Calu3 (cell line): ENCODE results near the gene B9D1. TPM values are rescaled to one million over a fixed set of nuclear protein-coding genes. Genes with fewer than 3 reads are reported as not detected.

Source experiments
- BruUV-seq: library from RNA; stranded (reverse); fragments of 400-500 nt; replicated peaks from 2 replicates; lab custom pipeline; 2021; lab: Mats Ljungman, UMichigan
- CTCF ChIA-PET: fragments of 300-600 bp; sonication (Branson Sonifier 250); formaldehyde crosslinking; loops from one replicate; lab custom pipeline; 2022; ENCODE audit warnings: antibody characterized with exemption; lab: Charles Lee
- DNase-seq: peaks from one replicate; pipeline ENCODE4 v3.0.0; 2022
- H3K27ac Mint-ChIP-seq: one replicate; pipeline ENCODE4 v1.8.0; 2022; ENCODE audit warnings: mixed read lengths; ENCODE audit not compliant: unreplicated experiment
- H3K27me3 Mint-ChIP-seq: one replicate; pipeline ENCODE4 v1.8.0; 2022; ENCODE audit warnings: mixed read lengths; ENCODE audit not compliant: unreplicated experiment
- H3K36me3 Mint-ChIP-seq: one replicate; pipeline ENCODE4 v1.8.0; 2022; ENCODE audit warnings: mild to moderate bottlenecking, moderate library complexity, mixed read lengths; ENCODE audit not compliant: insufficient read depth, unreplicated experiment
- H3K4me1 Mint-ChIP-seq: one replicate; pipeline ENCODE4 v1.8.0; 2022; ENCODE audit warnings: mild to moderate bottlenecking, low read depth, mixed read lengths; ENCODE audit not compliant: unreplicated experiment
- H3K4me3 Mint-ChIP-seq: one replicate; pipeline ENCODE4 v1.8.0; 2022; ENCODE audit warnings: mild to moderate bottlenecking, low read depth, moderate library complexity, mixed read lengths; ENCODE audit not compliant: unreplicated experiment
- H3K9me3 Mint-ChIP-seq: one replicate; pipeline ENCODE4 v1.8.0; 2022; ENCODE audit warnings: low read depth, mixed read lengths; ENCODE audit not compliant: unreplicated experiment
- CTCF ChIP-seq: fragments of 200-600 bp; IDR thresholded peaks from one replicate; pipeline ENCODE4 v1.8.0; 2022; ENCODE audit warnings: antibody characterized with exemption; ENCODE audit not compliant: unreplicated experiment
- intact Hi-C: fragments of 100-400 bp; cut with micrococcal nuclease; formaldehyde crosslinking; loops from one replicate; pipeline ENCODE4 v1.10.0; 2022; ENCODE audit not compliant: unreplicated experiment
- total RNA-seq: library from RNA; stranded (reverse); gene quantifications from 2 replicates; pipeline ENCODE4 v1.2.3, GENCODE V29; 2022

B9D1 gene
- total RNA-seq, 1 experiment from 2014 or later, result 14.1 TPM

DNA sequence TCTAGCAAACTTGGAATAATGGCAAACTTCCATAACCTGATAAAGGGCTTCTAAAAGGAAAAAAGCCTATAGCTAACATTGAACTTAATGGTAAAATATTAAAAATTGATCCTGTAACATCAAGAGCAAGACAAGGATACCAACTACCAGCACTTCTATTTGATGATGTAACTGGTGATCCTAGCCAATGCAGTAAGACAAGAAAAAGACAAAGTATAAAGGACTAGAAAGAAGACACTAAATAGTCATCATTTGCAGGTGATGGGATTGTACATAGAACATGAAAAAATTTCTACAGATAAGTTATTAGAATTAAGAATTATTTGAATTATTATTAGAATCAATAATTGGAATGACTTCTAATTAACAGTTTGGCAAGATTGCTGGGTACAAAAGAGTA is 37.0 kb downstream of the B9D1 start:
- Mint-ChIP-seq H3K36me3 (peaks cover 5% of the 10 kb centered on the region), H3K4me1 (peaks cover 7% of the 10 kb centered on the region), H3K4me3 (no peak overlapping the region), H3K27ac (no peak overlapping the region), H3K9me3 (no peaks in the 10 kb centered on the region), H3K27me3 (no peaks in the 10 kb centered on the region)
- intact Hi-C loops, result no loop called here
- DNase-seq, result no peak
- no peak for TF ChIP-seq CTCF
- BruUV-seq, result no TSS peak
- CTCF ChIA-PET, result no interaction called here

GRCh38 chr17:19322861-19323260 is 39.7 kb downstream of the B9D1 start:
- no peak overlapping the region for H3K27ac Mint-ChIP-seq
- H3K4me1 Mint-ChIP-seq, result peaks cover 7% of the 10 kb centered on the region
- CTCF ChIA-PET, result interaction anchor here (0.6 to 1.3 kb wide), 3 partner anchors 11 to 19 kb away, joined by 3 to 6 read pairs (median 3); no protein-coding TSS in a partner anchor
- no peak for TF ChIP-seq CTCF
- no peaks in the 10 kb centered on the region for H3K9me3 Mint-ChIP-seq
- H3K27me3 Mint-ChIP-seq, result no peaks in the 10 kb centered on the region
- H3K4me3 Mint-ChIP-seq, result no peak overlapping the region
- H3K36me3 Mint-ChIP-seq, result peaks cover 11% of the 10 kb centered on the region
- intact Hi-C loops, result no loop called here
- BruUV-seq, result no TSS peak
- no peak for DNase-seq

DNA sequence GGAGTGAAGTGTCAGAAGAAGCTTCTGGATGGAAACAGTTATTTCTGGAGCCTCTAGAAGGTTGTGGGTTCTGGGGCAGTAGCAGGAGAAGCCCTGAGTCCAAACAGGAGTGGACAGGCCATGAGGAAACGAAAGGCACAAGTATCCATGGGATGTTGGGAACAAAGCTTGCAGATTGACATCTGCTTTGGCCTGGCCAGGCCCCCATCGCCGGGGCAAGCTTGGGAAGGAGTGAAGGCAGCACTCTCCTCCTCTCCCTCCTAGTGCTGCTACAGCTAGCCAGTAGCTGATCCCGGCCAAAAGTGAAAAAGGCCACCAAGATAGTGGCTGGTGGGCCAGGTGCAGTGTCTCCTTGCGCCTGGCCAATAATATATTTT is 40.4 kb downstream of the B9D1 start:
- no peaks in the 10 kb centered on the region for H3K9me3 Mint-ChIP-seq
- H3K27ac Mint-ChIP-seq, result no peak overlapping the region
- no peak for TF ChIP-seq CTCF
- DNase-seq, result no peak
- H3K4me3 Mint-ChIP-seq, result no peak overlapping the region
- intact Hi-C loops, result no loop called here
- H3K4me1 Mint-ChIP-seq, result peaks cover 6% of the 10 kb centered on the region
- CTCF ChIA-PET, result no interaction called here
- no TSS peak for BruUV-seq
- H3K36me3 Mint-ChIP-seq, result peaks cover 15% of the 10 kb centered on the region
- H3K27me3 Mint-ChIP-seq, result no peaks in the 10 kb centered on the region

DNA sequence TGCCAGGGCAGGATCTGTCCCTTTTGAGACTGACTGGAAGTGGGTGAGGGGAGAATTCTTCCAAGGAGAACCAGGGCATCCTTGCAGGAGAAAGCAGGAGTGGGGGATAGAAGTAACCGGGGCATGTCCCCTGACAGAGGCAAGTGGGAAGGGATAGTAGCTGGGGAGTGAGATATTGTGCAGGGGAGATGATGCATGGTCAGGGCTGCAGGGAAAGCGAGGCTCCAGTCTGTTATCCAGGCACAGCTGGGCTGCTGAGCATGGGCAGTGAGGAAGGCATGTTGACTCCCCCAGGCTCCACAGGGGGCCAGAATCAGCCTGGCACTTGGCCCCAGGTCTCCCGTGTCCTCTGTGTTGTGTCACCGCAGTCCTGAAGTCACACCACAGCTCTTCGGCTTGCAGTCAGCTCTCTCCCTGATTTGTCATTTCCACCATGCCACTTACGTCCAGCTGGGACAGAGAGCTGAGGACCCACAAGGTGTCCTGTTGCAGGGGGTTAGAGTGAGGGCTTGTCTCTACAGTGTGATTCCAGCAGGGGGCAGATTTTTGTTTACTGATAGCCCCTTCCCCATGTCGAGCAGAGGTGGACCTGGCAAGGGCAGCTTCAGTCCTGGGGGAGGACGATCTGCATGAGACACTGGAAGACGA is 40.9 kb downstream of the B9D1 start:
- Mint-ChIP-seq H3K27ac (no peak overlapping the region), H3K9me3 (no peaks in the 10 kb centered on the region), H3K4me3 (no peak overlapping the region), H3K36me3 (peaks cover 15% of the 10 kb centered on the region), H3K27me3 (no peaks in the 10 kb centered on the region), H3K4me1 (peaks cover under 1% of the 10 kb centered on the region)
- no peak for DNase-seq
- CTCF ChIA-PET, result no interaction called here
- no peak for TF ChIP-seq CTCF
- intact Hi-C loops, result no loop called here
- BruUV-seq, result no TSS peak
